Measurements from ENCODE around the gene STXBP3. TPM values are rescaled to one million over a fixed set of nuclear protein-coding genes. Genes with fewer than 3 reads are reported as not detected.

The STXBP3 gene
- polyA plus RNA-seq, 2 donors = 26.1 to 37.5 TPM

DNA sequence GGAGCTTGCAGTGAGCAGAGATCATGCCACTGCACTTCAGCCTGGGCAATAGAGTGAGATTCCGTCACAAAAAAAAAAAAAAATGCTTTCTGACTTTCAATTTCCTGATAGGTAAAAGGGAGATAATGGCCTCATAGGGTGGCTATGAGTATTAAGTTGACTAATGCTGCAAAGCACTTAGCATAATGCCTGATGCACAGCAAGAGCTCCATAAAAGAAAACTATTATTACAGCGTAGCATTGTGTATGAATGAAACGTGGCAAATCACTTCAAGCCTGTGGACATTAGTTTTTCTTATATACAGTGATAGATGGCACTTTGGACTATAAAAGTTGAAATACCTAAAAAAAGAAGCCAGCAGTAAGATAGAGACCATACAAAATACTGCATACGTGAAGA, 17.0 kb upstream of the STXBP3 start:
- WGBS, 2 donors = 89 to 92% methylated on average over 4 of the region's 4 CpGs
- Histone ChIP-seq H3K4me1 (ENCODE audit: control insufficient read depth in 2 of 2, insufficient read depth in 2 of 2, low read length in 1 of 2) (no peaks in the 10 kb centered on the region), H3K27ac (ENCODE audit: low read depth in 2 of 2, low read length in 1 of 2) (no peak overlapping the region), H3K9me3 (ENCODE audit: control insufficient read depth in 2 of 2, insufficient read depth in 1 of 2, low read depth in 1 of 2, low read length in 1 of 2) (no peaks in the 10 kb centered on the region), H3K4me3 (ENCODE audit: low read depth in 1 of 2, low read length in 2 of 2) (no peak overlapping the region), H3K36me3 (ENCODE audit: control insufficient read depth in 2 of 2, insufficient read depth in 2 of 2, low read length in 1 of 2) (no peaks in the 10 kb centered on the region), H3K27me3 (ENCODE audit: control insufficient read depth in 1 of 2, insufficient read depth in 2 of 2, low read length in 2 of 2) (no peaks in the 10 kb centered on the region)

DNA sequence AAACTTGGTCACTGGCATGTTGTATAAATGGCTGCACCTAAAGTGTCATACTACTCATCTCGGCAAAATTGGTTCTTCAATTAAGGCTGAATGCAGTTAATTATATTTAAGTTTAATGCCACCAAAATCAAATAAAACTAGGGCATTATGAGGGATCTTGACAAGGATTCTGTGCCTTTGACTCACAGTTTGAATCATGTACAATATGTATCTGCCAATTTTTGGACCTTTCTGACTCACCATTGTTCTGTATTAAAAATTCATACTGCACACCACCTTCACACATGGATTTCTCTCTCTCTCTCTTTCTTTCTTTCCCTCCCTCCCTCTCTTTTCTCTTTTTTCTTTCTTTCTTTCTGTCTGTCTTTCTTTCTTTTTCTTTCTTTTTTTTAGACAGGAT, 14.1 kb upstream of the STXBP3 start:
- WGBS, 2 donors = 89 to 94% methylated on average over 1 of the region's 1 CpG
- Histone ChIP-seq H3K9me3 (ENCODE audit: control insufficient read depth in 2 of 2, insufficient read depth in 1 of 2, low read depth in 1 of 2, low read length in 1 of 2) (no peaks in the 10 kb centered on the region), H3K27ac (ENCODE audit: low read depth in 2 of 2, low read length in 1 of 2) (no peak overlapping the region), H3K4me3 (ENCODE audit: low read depth in 1 of 2, low read length in 2 of 2) (no peak overlapping the region), H3K4me1 (ENCODE audit: control insufficient read depth in 2 of 2, insufficient read depth in 2 of 2, low read length in 1 of 2) (no peaks in the 10 kb centered on the region), H3K36me3 (ENCODE audit: control insufficient read depth in 2 of 2, insufficient read depth in 2 of 2, low read length in 1 of 2) (no peaks in the 10 kb centered on the region), H3K27me3 (ENCODE audit: control insufficient read depth in 1 of 2, insufficient read depth in 2 of 2, low read length in 2 of 2) (no peaks in the 10 kb centered on the region)

- H3K4me1 ChIP-seq (ENCODE audit: control insufficient read depth in 2 of 2, insufficient read depth in 2 of 2, low read length in 1 of 2) = no peaks in the 10 kb centered on the region
- 94 to 96% methylated on average over 1 of the region's 1 CpG for WGBS, 2 donors
- no peaks in the 10 kb centered on the region for H3K36me3 ChIP-seq (ENCODE audit: control insufficient read depth in 2 of 2, insufficient read depth in 2 of 2, low read length in 1 of 2)
- no peaks in the 10 kb centered on the region for H3K27me3 ChIP-seq (ENCODE audit: control insufficient read depth in 1 of 2, insufficient read depth in 2 of 2, low read length in 2 of 2)
- H3K9me3 ChIP-seq (ENCODE audit: control insufficient read depth in 2 of 2, insufficient read depth in 1 of 2, low read depth in 1 of 2, low read length in 1 of 2) = no peaks in the 10 kb centered on the region
- H3K4me3 ChIP-seq (ENCODE audit: low read depth in 1 of 2, low read length in 2 of 2) = no peak overlapping the region
- H3K27ac ChIP-seq (ENCODE audit: low read depth in 2 of 2, low read length in 1 of 2) = no peak overlapping the region
Measured at GRCh38 chr1:108734171-108734865, 12.2 kb upstream of the STXBP3 start.

- Histone ChIP-seq H3K4me1 (ENCODE audit: control insufficient read depth in 2 of 2, insufficient read depth in 2 of 2, low read length in 1 of 2) (no peaks in the 10 kb centered on the region), H3K36me3 (ENCODE audit: control insufficient read depth in 2 of 2, insufficient read depth in 2 of 2, low read length in 1 of 2) (no peaks in the 10 kb centered on the region), H3K27ac (ENCODE audit: low read depth in 2 of 2, low read length in 1 of 2) (no peak overlapping the region), H3K4me3 (ENCODE audit: low read depth in 1 of 2, low read length in 2 of 2) (no peak overlapping the region), H3K27me3 (ENCODE audit: control insufficient read depth in 1 of 2, insufficient read depth in 2 of 2, low read length in 2 of 2) (no peaks in the 10 kb centered on the region), H3K9me3 (ENCODE audit: control insufficient read depth in 2 of 2, insufficient read depth in 1 of 2, low read depth in 1 of 2, low read length in 1 of 2) (no peaks in the 10 kb centered on the region)
- 85% methylated on average over 6 of the region's 6 CpGs for WGBS, 2 donors
Measured at GRCh38 chr1:108742253-108742652, 4.2 kb upstream of the STXBP3 start.

DNA sequence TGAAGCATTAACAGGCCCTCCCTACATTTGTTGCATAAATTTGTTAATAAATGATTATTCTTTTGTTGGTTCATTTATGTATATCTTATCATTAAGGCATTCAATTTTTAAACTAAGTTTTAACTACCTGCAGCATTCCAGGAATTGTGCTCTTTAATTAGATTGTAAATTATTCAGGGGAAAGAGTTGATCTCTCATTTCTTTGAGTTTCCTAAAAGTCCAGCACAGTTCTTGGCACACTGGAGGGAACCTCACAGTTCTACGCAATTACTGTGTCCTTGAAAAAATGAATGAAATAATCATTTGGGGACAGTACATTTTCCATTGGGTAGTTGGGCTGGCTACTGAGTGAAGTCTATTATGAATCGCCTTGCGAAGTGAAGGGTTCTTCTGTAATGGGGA, 493 bp upstream of the STXBP3 start:
- no peaks in the 10 kb centered on the region for H3K27me3 ChIP-seq (ENCODE audit: control insufficient read depth in 1 of 2, insufficient read depth in 2 of 2, low read length in 2 of 2)
- H3K4me3 ChIP-seq (ENCODE audit: low read depth in 1 of 2, low read length in 2 of 2) = no peak overlapping the region
- no peaks in the 10 kb centered on the region for H3K9me3 ChIP-seq (ENCODE audit: control insufficient read depth in 2 of 2, insufficient read depth in 1 of 2, low read depth in 1 of 2, low read length in 1 of 2)
- WGBS, 2 donors = 42 to 52% methylated on average over 3 of the region's 3 CpGs
- H3K4me1 ChIP-seq (ENCODE audit: control insufficient read depth in 2 of 2, insufficient read depth in 2 of 2, low read length in 1 of 2) = peaks cover 0 to 7% of the 10 kb centered on the region in 2 donors
- H3K27ac ChIP-seq (ENCODE audit: low read depth in 2 of 2, low read length in 1 of 2) = peak overlapping the region; percentile 36 to 78
- H3K36me3 ChIP-seq (ENCODE audit: control insufficient read depth in 2 of 2, insufficient read depth in 2 of 2, low read length in 1 of 2) = no peaks in the 10 kb centered on the region

- H3K27ac ChIP-seq (ENCODE audit: low read depth in 2 of 2, low read length in 1 of 2) = peak overlapping the region; percentile 98 to 99
- H3K27me3 ChIP-seq (ENCODE audit: control insufficient read depth in 1 of 2, insufficient read depth in 2 of 2, low read length in 2 of 2) = no peaks in the 10 kb centered on the region
- peak overlapping the region; percentile 70 to 88 for H3K4me3 ChIP-seq (ENCODE audit: low read depth in 1 of 2, low read length in 2 of 2)
- WGBS, 2 donors = 0 to 1% methylated on average over 15 of the region's 15 CpGs
- H3K4me1 ChIP-seq (ENCODE audit: control insufficient read depth in 2 of 2, insufficient read depth in 2 of 2, low read length in 1 of 2) = peaks cover 0 to 8% of the 10 kb centered on the region in 2 donors
- H3K36me3 ChIP-seq (ENCODE audit: control insufficient read depth in 2 of 2, insufficient read depth in 2 of 2, low read length in 1 of 2) = no peaks in the 10 kb centered on the region
- H3K9me3 ChIP-seq (ENCODE audit: control insufficient read depth in 2 of 2, insufficient read depth in 1 of 2, low read depth in 1 of 2, low read length in 1 of 2) = no peaks in the 10 kb centered on the region
Measured at GRCh38 chr1:108747171-108747850, 837 bp downstream of the STXBP3 start.

GRCh38 chr1:108747898-108748297, 1.4 kb downstream of the STXBP3 start:
- H3K36me3 ChIP-seq (ENCODE audit: control insufficient read depth in 2 of 2, insufficient read depth in 2 of 2, low read length in 1 of 2) = no peaks in the 10 kb centered on the region
- peaks cover 0 to 8% of the 10 kb centered on the region in 2 donors for H3K4me1 ChIP-seq (ENCODE audit: control insufficient read depth in 2 of 2, insufficient read depth in 2 of 2, low read length in 1 of 2)
- H3K27ac ChIP-seq (ENCODE audit: low read depth in 2 of 2, low read length in 1 of 2) = no peak overlapping the region
- no peak overlapping the region for H3K4me3 ChIP-seq (ENCODE audit: low read depth in 1 of 2, low read length in 2 of 2)
- no peaks in the 10 kb centered on the region for H3K9me3 ChIP-seq (ENCODE audit: control insufficient read depth in 2 of 2, insufficient read depth in 1 of 2, low read depth in 1 of 2, low read length in 1 of 2)
- 78 to 80% methylated on average over 3 of the region's 3 CpGs for WGBS, 2 donors
- H3K27me3 ChIP-seq (ENCODE audit: control insufficient read depth in 1 of 2, insufficient read depth in 2 of 2, low read length in 2 of 2) = no peaks in the 10 kb centered on the region

GRCh38 chr1:108749081-108749480, 2.6 kb downstream of the STXBP3 start:
- WGBS, 2 donors = 53 to 65% methylated on average over 4 of the region's 4 CpGs

DNA sequence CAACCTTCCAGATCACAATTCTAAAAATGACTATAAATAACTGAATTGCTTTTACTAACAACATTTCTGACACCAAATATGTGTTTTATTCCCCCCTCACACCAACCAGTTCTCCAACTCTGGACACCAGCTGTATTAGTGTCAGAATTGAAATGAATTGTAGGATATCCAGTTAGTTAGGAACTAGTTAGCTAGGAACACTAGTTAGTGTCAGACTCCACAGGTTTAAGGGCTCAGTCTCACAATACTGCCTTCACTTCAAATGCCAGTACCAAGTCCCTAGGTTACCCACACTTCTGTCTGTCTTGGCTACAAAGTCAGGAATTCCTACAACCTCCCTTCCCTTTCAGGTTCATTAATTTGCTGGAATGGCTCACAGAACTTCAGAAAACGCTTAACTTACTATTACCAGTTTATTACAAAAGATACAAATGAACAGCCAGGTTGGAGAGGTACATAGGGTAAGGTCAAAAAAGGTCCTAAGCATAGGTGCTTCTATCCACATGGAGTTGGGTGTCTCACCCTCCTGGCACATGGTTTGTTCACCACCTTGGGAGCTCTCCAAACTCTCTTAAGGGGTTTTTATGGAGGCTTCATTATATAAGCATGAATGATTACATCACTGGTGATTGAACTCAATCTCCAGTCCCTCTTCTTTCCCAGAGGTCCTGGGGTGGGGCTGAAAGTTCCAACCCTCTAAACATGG, 4.2 kb downstream of the STXBP3 start:
- H3K4me1 ChIP-seq (ENCODE audit: control insufficient read depth in 2 of 2, insufficient read depth in 2 of 2, low read length in 1 of 2) = peaks cover 0 to 8% of the 10 kb centered on the region in 2 donors
- no peaks in the 10 kb centered on the region for H3K36me3 ChIP-seq (ENCODE audit: control insufficient read depth in 2 of 2, insufficient read depth in 2 of 2, low read length in 1 of 2)
- no peaks in the 10 kb centered on the region for H3K27me3 ChIP-seq (ENCODE audit: control insufficient read depth in 1 of 2, insufficient read depth in 2 of 2, low read length in 2 of 2)
- no peaks in the 10 kb centered on the region for H3K9me3 ChIP-seq (ENCODE audit: control insufficient read depth in 2 of 2, insufficient read depth in 1 of 2, low read depth in 1 of 2, low read length in 1 of 2)
- WGBS, 2 donors = 64 to 68% methylated on average over 1 of the region's 1 CpG
- H3K4me3 ChIP-seq (ENCODE audit: low read depth in 1 of 2, low read length in 2 of 2) = no peak overlapping the region
- no peak overlapping the region for H3K27ac ChIP-seq (ENCODE audit: low read depth in 2 of 2, low read length in 1 of 2)

More at GRCh38 chr1:108749081-108749480, 2.6 kb downstream of the STXBP3 start:
- Histone ChIP-seq H3K36me3 (ENCODE audit: control insufficient read depth in 2 of 2, insufficient read depth in 2 of 2, low read length in 1 of 2) (no peaks in the 10 kb centered on the region), H3K4me1 (ENCODE audit: control insufficient read depth in 2 of 2, insufficient read depth in 2 of 2, low read length in 1 of 2) (peaks cover 0 to 8% of the 10 kb centered on the region in 2 donors), H3K27me3 (ENCODE audit: control insufficient read depth in 1 of 2, insufficient read depth in 2 of 2, low read length in 2 of 2) (no peaks in the 10 kb centered on the region), H3K9me3 (ENCODE audit: control insufficient read depth in 2 of 2, insufficient read depth in 1 of 2, low read depth in 1 of 2, low read length in 1 of 2) (no peaks in the 10 kb centered on the region), H3K27ac (ENCODE audit: low read depth in 2 of 2, low read length in 1 of 2) (peak overlapping the region in 1 of 2 donors; percentile 4), H3K4me3 (ENCODE audit: low read depth in 1 of 2, low read length in 2 of 2) (no peak overlapping the region)

Measured in esophagus (tissue), 2 donors.